WTC11 (cell line): ENCODE data around the gene SMYD5. TPM values are rescaled to one million over a fixed set of nuclear protein-coding genes. Genes with fewer than 3 reads are reported as not detected.

Experiments
- ATAC-seq: fragments of 200-7000 bp; cut with Tn5 transposase; 2 replicates; pipeline ENCODE4 v1.10.0; 2021; ENCODE audit warnings: mild to moderate bottlenecking, moderate library complexity
- CTCF ChIA-PET: fragments of 300-600 bp; sonication (Branson Sonifier 250); formaldehyde crosslinking; loops from one replicate; lab custom pipeline; 2021; ENCODE audit warnings: antibody characterized with exemption; lab: Charles Lee
- POLR2A ChIA-PET: fragments of 350-600 bp; sonication (Branson Sonifier 250); formaldehyde crosslinking; loops from one replicate; lab custom pipeline; 2021; ENCODE audit warnings: antibody characterized with exemption; lab: Charles Lee
- DNase-seq: peaks from one replicate; pipeline ENCODE4 v3.0.0; 2021; ENCODE audit warnings: low spot score
- H3K27ac Mint-ChIP-seq: 2 replicates; pipeline ENCODE4 v1.8.0; 2021; ENCODE audit warnings: mixed read lengths
- H3K27me3 Mint-ChIP-seq: 2 replicates; pipeline ENCODE4 v1.8.0; 2021; ENCODE audit warnings: low read depth, mild to moderate bottlenecking, moderate library complexity, mixed read lengths
- H3K36me3 Mint-ChIP-seq: 2 replicates; pipeline ENCODE4 v1.8.0; 2021; ENCODE audit warnings: mixed read lengths
- H3K4me1 Mint-ChIP-seq: 2 replicates; pipeline ENCODE4 v1.8.0; 2022; ENCODE audit warnings: mixed read lengths
- H3K4me3 Mint-ChIP-seq: 2 replicates; pipeline ENCODE4 v1.8.0; 2021; ENCODE audit warnings: mild to moderate bottlenecking, moderate library complexity, mixed read lengths
- H3K9me3 Mint-ChIP-seq: 2 replicates; pipeline ENCODE4 v1.8.0; 2021; ENCODE audit warnings: mixed read lengths
- ARID4B ChIP-seq: sonication (generic); formaldehyde crosslinking; IDR thresholded peaks from 2 replicates; pipeline ENCODE4 v1.8.0; 2023; ENCODE audit warnings: missing genetic modification reagents, mild to moderate bottlenecking, borderline replicate concordance
- ATF2 ChIP-seq: sonication (generic); formaldehyde crosslinking; IDR thresholded peaks from 2 replicates; pipeline ENCODE4 v1.8.1; 2022; ENCODE audit warnings: low read depth, missing genetic modification reagents, borderline replicate concordance
- CBFB ChIP-seq: sonication (generic); formaldehyde crosslinking; IDR thresholded peaks from 2 replicates; pipeline ENCODE4 v1.8.1; 2022; ENCODE audit warnings: mild to moderate bottlenecking, low read depth, missing genetic modification reagents
- CREM ChIP-seq: sonication (generic); formaldehyde crosslinking; IDR thresholded peaks from 2 replicates; pipeline ENCODE4 v1.8.1; 2022; ENCODE audit warnings: mild to moderate bottlenecking, missing genetic modification reagents, moderate library complexity
- CTCF ChIP-seq: fragments of 200-600 bp; IDR thresholded peaks from 2 replicates; pipeline ENCODE4 v1.8.0; 2022; ENCODE audit warnings: antibody characterized with exemption
- FOXP1 ChIP-seq: sonication (generic); formaldehyde crosslinking; IDR thresholded peaks from 2 replicates; pipeline ENCODE4 v1.8.0; 2022; ENCODE audit warnings: missing genetic modification reagents, mild to moderate bottlenecking, moderate library complexity, borderline replicate concordance
- GRHL2 ChIP-seq: fragments of 250-450 bp; sonication (Bioruptor Pico); IDR thresholded peaks from 2 replicates; pipeline ENCODE4 v1.8.0; 2022; ENCODE audit warnings: mild to moderate bottlenecking, moderate library complexity; ENCODE audit not compliant: insufficient replicate concordance, severe bottlenecking
- GTF2I ChIP-seq: fragments of 250-450 bp; sonication (Bioruptor Pico); conservative IDR thresholded peaks from 2 replicates; pipeline ENCODE4 v1.4.0; 2021; ENCODE audit warnings: mild to moderate bottlenecking
- IRF1 ChIP-seq: sonication (generic); formaldehyde crosslinking; IDR thresholded peaks from 2 replicates; pipeline ENCODE4 v1.8.0; 2023; ENCODE audit warnings: missing genetic modification reagents
- JAZF1 ChIP-seq: fragments of 250-450 bp; sonication (Bioruptor Pico); IDR thresholded peaks from 2 replicates; pipeline ENCODE4 v1.9.0; 2021; ENCODE audit warnings: moderate library complexity, mild to moderate bottlenecking, inconsistent platforms
- MYBL2 ChIP-seq: sonication (generic); formaldehyde crosslinking; IDR thresholded peaks from 2 replicates; pipeline ENCODE4 v1.8.1; 2023; ENCODE audit warnings: mild to moderate bottlenecking, moderate library complexity, missing genetic modification reagents
- NFATC4 ChIP-seq: fragments of 250-450 bp; sonication (Bioruptor Pico); IDR thresholded peaks from 2 replicates; pipeline ENCODE4 v1.9.0; 2021; ENCODE audit warnings: mild to moderate bottlenecking
- NFYB ChIP-seq: sonication (generic); formaldehyde crosslinking; conservative IDR thresholded peaks from 2 replicates; pipeline ENCODE4 v1.8.0; 2022; ENCODE audit warnings: low read depth, missing genetic modification reagents
- NR1H2 ChIP-seq: sonication (generic); formaldehyde crosslinking; IDR thresholded peaks from 2 replicates; pipeline ENCODE4 v1.9.0; 2021; ENCODE audit warnings: mild to moderate bottlenecking, moderate library complexity, missing genetic modification reagents
- OVOL2 ChIP-seq: fragments of 250-450 bp; sonication (Bioruptor Pico); IDR thresholded peaks from 2 replicates; pipeline ENCODE4 v1.9.0; 2021; ENCODE audit warnings: mild to moderate bottlenecking, borderline replicate concordance
- RELA ChIP-seq: sonication (generic); formaldehyde crosslinking; IDR thresholded peaks from 2 replicates; pipeline ENCODE4 v1.8.1; 2022; ENCODE audit warnings: missing genetic modification reagents, mild to moderate bottlenecking, borderline replicate concordance
- SMAD4 ChIP-seq: sonication (generic); formaldehyde crosslinking; IDR thresholded peaks from 2 replicates; pipeline ENCODE4 v1.8.0; 2022; ENCODE audit warnings: mild to moderate bottlenecking, missing genetic modification reagents
- ZNF121 ChIP-seq: sonication (generic); formaldehyde crosslinking; IDR thresholded peaks from 2 replicates; pipeline ENCODE4 v1.8.0; 2023; ENCODE audit warnings: missing genetic modification reagents
- ZNF232 ChIP-seq: sonication (generic); formaldehyde crosslinking; IDR thresholded peaks from 2 replicates; pipeline ENCODE4 v1.8.0; 2022; ENCODE audit warnings: mild to moderate bottlenecking, missing genetic modification reagents
- ZNF317 ChIP-seq: sonication (generic); formaldehyde crosslinking; IDR thresholded peaks from 2 replicates; pipeline ENCODE4 v1.8.1; 2023; ENCODE audit warnings: low read depth, mild to moderate bottlenecking, moderate library complexity, missing genetic modification reagents, borderline replicate concordance
- ZNF671 ChIP-seq: fragments of 250-450 bp; sonication (Bioruptor Pico); IDR thresholded peaks from 2 replicates; pipeline ENCODE4 v1.8.0; 2021; ENCODE audit warnings: mild to moderate bottlenecking
- ZSCAN18 ChIP-seq: fragments of 250-450 bp; sonication (Bioruptor Pico); IDR thresholded peaks from 2 replicates; pipeline ENCODE4 v2.1.2; 2022; ENCODE audit warnings: mild to moderate bottlenecking, moderate library complexity
- total RNA-seq: library from RNA; stranded (reverse); gene quantifications from 3 replicates; pipeline ENCODE4 v1.2.3, GENCODE V29; 2021

The SMYD5 gene
- total RNA-seq, 1 experiment from 2014 or later: 46.7 TPM

GRCh38 chr2:73217826-73218225, 3.8 kb downstream of the SMYD5 start (continued):
- TF ChIP-seq SMAD4 (CRISPR knock-in tag): no peak

GRCh38 chr2:73218298-73218697, 4.3 kb downstream of the SMYD5 start:
- ChIA-PET CTCF (interaction anchor here (1.6 to 1.8 kb wide), 3 partner anchors 15 to 132 kb away, joined by 3 to 7 read pairs (median 7); partner anchors contain the start of gene PRADC1), POLR2A (no interaction called here)
- no peak overlapping the region for H3K27ac Mint-ChIP-seq
- no peak for TF ChIP-seq ZNF317 (CRISPR knock-in tag)
- no peak for TF ChIP-seq ARID4B (CRISPR knock-in tag)
- no peak for TF ChIP-seq GRHL2
- no peak for TF ChIP-seq CBFB
- no peak for TF ChIP-seq CREM
- TF ChIP-seq ZNF232: no peak
- TF ChIP-seq ATF2 (CRISPR knock-in tag): no peak
- TF ChIP-seq ZNF671 (CRISPR knock-in tag): no peak
- no peak for TF ChIP-seq CTCF
- TF ChIP-seq FOXP1 (CRISPR knock-in tag): no peak
- no peak for TF ChIP-seq MYBL2
- no peak overlapping the region for H3K4me3 Mint-ChIP-seq
- no peaks in the 10 kb centered on the region for H3K9me3 Mint-ChIP-seq
- ATAC-seq (no peak), DNase-seq (no peak)
- peaks cover 15% of the 10 kb centered on the region for H3K36me3 Mint-ChIP-seq
- peaks cover 3% of the 10 kb centered on the region; the same call in 1 of the 2 replicates for H3K27me3 Mint-ChIP-seq
- H3K4me1 Mint-ChIP-seq: peaks cover 29% of the 10 kb centered on the region

GRCh38 chr2:73223821-73224220, 9.8 kb downstream of the SMYD5 start:
- Mint-ChIP-seq H3K9me3 (no peaks in the 10 kb centered on the region), H3K4me1 (no peaks in the 10 kb centered on the region), H3K27ac (no peak overlapping the region), H3K36me3 (peaks cover 21% of the 10 kb centered on the region), H3K4me3 (no peak overlapping the region), H3K27me3 (no peaks in the 10 kb centered on the region)
- ATAC-seq (no peak), DNase-seq (no peak)
- POLR2A ChIA-PET: interaction anchor here (1.1 kb wide), 1 partner anchor 10 kb away, joined by 3 read pairs; the partner anchor contains the start of genes CCT7 and PRADC1
- CTCF ChIA-PET: interaction anchor here (0.9 kb wide), 1 partner anchor 47 kb away, joined by 3 read pairs; no protein-coding TSS in a partner anchor
- no peak for TF ChIP-seq CBFB
- TF ChIP-seq ZNF121 (CRISPR knock-in tag): no peak
- no peak for TF ChIP-seq NFYB (CRISPR knock-in tag)
- no peak for TF ChIP-seq CTCF
- no peak for TF ChIP-seq OVOL2 (CRISPR knock-in tag)
- TF ChIP-seq RELA (CRISPR knock-in tag): no peak
- TF ChIP-seq IRF1 (CRISPR knock-in tag): no peak
- TF ChIP-seq NR1H2: no peak
- TF ChIP-seq NFATC4: no peak
- no peak for TF ChIP-seq ZSCAN18
- TF ChIP-seq GTF2I (CRISPR knock-in tag): no peak
- no peak for TF ChIP-seq JAZF1
